Medulla oblongata (tissue), 1 donor: ENCODE data around the gene SUV39H2.
"Not testable (repeated sequence)": the region's sequence is repeated elsewhere in the genome, so short reads cannot be mapped to it uniquely, and the experiment has no call there.

Experiments used
- DNase-seq: peaks from one replicate; pipeline ENCODE4 v3.0.0-alpha.2; 2015; ENCODE audit errors: extremely low spot score

Gene SUV39H2

GRCh38 chr10:14878266-14879123 lies at the start of gene SUV39H2:
Gene SUV39H2, plus strand, starts transcription at chr10:14878866. Its CDS starts 23 bp downstream, at chr10:14878889.
- peak; percentile 97 for DNase-seq

GRCh38 chr10:14833106-14833505 lies 45.6 kb upstream of the SUV39H2 start:
- DNase-seq = no peak

GRCh38 chr10:14836208-14836607 lies 42.5 kb upstream of the SUV39H2 start:
- DNase-seq = no peak

GRCh38 chr10:14837003-14837756 lies 41.5 kb upstream of the SUV39H2 start:
- DNase-seq = peak; percentile 42

- DNase-seq = peak; percentile 100
Measured at GRCh38 chr10:14837757-14838581, 40.7 kb upstream of the SUV39H2 start, which contains the start of the genes CDNF, HSPA14 and MSANTD7. Gene CDNF, minus strand, starts transcription at chr10:14838037. Its CDS starts 91 bp downstream, at chr10:14837946. Gene HSPA14, plus strand, starts transcription at chr10:14838306. Its CDS starts 97 bp downstream, at chr10:14838403. Gene MSANTD7, plus strand, starts transcription at chr10:14838306. Its CDS starts 3,979 bp downstream, at chr10:14842285.

- DNase-seq = peak; percentile 9
Measured at GRCh38 chr10:14838582-14839304, 39.9 kb upstream of the SUV39H2 start.

GRCh38 chr10:14839305-14839695 lies 39.4 kb upstream of the SUV39H2 start:
- no peak for DNase-seq

- DNase-seq = no peak
Measured at GRCh38 chr10:14840178-14840577, 38.5 kb upstream of the SUV39H2 start.

- DNase-seq = peak; percentile 30
Measured at GRCh38 chr10:14843327-14843988, 35.2 kb upstream of the SUV39H2 start.

GRCh38 chr10:14844948-14845347 lies 33.7 kb upstream of the SUV39H2 start:
- no peak for DNase-seq

GRCh38 chr10:14852236-14852635 lies 26.4 kb upstream of the SUV39H2 start:
- DNase-seq = no peak

- DNase-seq = no peak
Measured at GRCh38 chr10:14855453-14855852, 23.2 kb upstream of the SUV39H2 start.

GRCh38 chr10:14858338-14858960 lies 20.2 kb upstream of the SUV39H2 start:
- no peak for DNase-seq

GRCh38 chr10:14859043-14859442 lies 19.6 kb upstream of the SUV39H2 start:
- DNase-seq = no peak

- no peak for DNase-seq
Measured at GRCh38 chr10:14859775-14860174, 18.9 kb upstream of the SUV39H2 start.

- DNase-seq = no peak
Measured at GRCh38 chr10:14860791-14861190, 17.9 kb upstream of the SUV39H2 start.

GRCh38 chr10:14864466-14864865 lies 14.2 kb upstream of the SUV39H2 start:
- not testable (repeated sequence) for DNase-seq

GRCh38 chr10:14864871-14865270 lies 13.8 kb upstream of the SUV39H2 start:
- DNase-seq = not testable (repeated sequence)

- DNase-seq = no peak
Measured at GRCh38 chr10:14873090-14873760, 5.4 kb upstream of the SUV39H2 start.
